Activated naive CD4-positive, alpha-beta T cell treated with anti-CD3 and anti-CD28 coated beads, Interleukin-2, amount 10 ng/mL, durations not matched to agents 5 hours and 36 hours (primary cell): Measurements from ENCODE around the gene NPIPA1. TPM values are rescaled to one million over a fixed set of nuclear protein-coding genes. Genes with fewer than 3 reads are reported as not detected.

Experiments
- microRNA-seq: library from miRNA; unstranded; fragments of <30 nt; microRNA quantifications from one replicate; pipeline ENCODE4 v1.2.0, GENCODE V29; 2022; ENCODE audit warnings: borderline microRNAs expressed, borderline replicate concordance
- total RNA-seq, 2 experiments: library from RNA; stranded (reverse); gene quantifications; one replicate each; pipeline ENCODE4 v1.2.3, GENCODE V29; 2021

NPIPA1 gene
- 10 to 100 TPM; 82.2 to 85.9 TPM for total RNA-seq

DNA sequence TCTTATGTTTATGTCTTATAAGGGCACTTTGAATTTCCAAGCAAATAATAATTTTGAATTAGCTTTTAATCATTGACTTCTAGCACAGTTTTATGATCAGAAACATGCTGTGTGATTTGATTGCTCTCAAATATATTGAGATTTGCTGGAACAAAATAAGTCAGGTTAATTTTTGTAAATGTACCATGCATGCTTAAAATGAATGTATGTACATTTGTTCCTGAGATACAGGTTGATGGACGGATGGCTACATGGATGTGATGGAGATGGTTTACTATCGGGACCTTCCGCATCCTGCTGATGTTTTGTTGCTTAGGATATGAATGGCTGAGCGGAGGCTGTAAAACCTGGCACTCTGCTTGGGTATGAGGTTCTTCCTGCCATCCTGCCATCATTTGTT lies at the start of gene NPIPA1:
TSS of gene NPIPA1 (plus strand) at position 301 of the 400 bp plus-strand sequence. CDS start at position 301, 0 bp downstream.

DNA sequence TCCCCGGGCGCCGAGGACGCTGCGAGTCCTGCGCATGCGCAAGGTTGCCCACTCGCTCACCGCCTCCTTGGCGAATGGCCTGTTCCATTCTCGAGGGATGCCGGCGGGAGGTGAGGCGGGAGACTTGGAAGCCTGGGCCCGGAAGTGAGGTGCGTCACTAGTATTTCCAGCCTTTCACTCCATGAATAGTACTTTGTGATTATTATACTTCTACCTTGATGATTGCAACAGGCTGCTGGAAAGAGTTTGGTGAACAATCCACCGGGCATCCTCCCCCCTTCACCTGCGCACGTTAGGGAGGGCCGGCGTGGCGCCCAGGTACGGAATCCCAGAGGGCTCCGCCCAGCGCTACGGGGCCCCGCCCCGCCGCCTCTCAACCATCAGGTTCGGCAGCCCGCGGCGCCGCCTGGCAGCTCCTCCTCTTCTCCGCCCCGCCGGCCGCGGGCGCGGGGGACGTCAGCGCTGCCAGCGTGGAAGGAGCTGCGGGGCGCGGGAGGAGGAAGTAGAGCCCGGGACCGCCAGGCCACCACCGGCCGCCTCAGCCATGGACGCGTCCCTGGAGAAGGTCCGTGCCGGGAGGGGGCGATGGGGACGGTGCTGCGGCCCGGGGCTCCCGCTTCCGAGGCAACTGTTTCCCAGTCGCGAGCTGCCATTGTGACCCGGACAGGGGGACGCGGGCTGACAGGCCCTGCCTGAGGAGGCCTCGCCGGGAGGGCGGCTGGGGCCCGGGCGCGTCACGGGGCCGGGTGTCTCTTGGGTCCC lies 37.6 kb downstream of the NPIPA1 start, which contains the start of gene PDXDC1:
TSS of gene PDXDC1 (plus strand) at position 371 of the 762 bp plus-strand sequence. CDS start at position 545, 174 bp downstream.

Small RNA genes within 50 kb of the gene (microRNA-seq; reads per million reads assigned to microRNA genes)
- gene MIR3180-1 (not detected), gene MIR3670-1 (not detected), gene MIR6511A1 (not detected), gene MIR6770-1 (not detected)

Other genes starting within 250 kb of the NPIPA1 start
- gene PLA2G10, start 243.1 kb upstream of the NPIPA1 start, total RNA-seq, result not detected
- gene NPIPA3, start 234.0 kb upstream of the NPIPA1 start, total RNA-seq, result 1 to 10 TPM; 2.9 to 6.1 TPM
- 1 to 10 TPM; 5.2 to 7.3 TPM for gene NPIPA2, start 194.9 kb upstream of the NPIPA1 start, total RNA-seq
- gene NOMO1, start 103.7 kb upstream of the NPIPA1 start, total RNA-seq, result 10 to 100 TPM; 34.4 to 38.2 TPM
- gene PDXDC1, start 37.6 kb downstream of the NPIPA1 start, total RNA-seq, result 10 to 100 TPM; 52.6 to 54.9 TPM
- gene NTAN1, start 118.6 kb downstream of the NPIPA1 start, total RNA-seq, result 10 to 100 TPM; 50.0 to 50.5 TPM
- 10 to 100 TPM; 24.6 to 25.3 TPM for gene RRN3, start 156.8 kb downstream of the NPIPA1 start, total RNA-seq